ENCODE data around the gene KRTAP10-2.

- TF ChIP-seq, protein P1, sequence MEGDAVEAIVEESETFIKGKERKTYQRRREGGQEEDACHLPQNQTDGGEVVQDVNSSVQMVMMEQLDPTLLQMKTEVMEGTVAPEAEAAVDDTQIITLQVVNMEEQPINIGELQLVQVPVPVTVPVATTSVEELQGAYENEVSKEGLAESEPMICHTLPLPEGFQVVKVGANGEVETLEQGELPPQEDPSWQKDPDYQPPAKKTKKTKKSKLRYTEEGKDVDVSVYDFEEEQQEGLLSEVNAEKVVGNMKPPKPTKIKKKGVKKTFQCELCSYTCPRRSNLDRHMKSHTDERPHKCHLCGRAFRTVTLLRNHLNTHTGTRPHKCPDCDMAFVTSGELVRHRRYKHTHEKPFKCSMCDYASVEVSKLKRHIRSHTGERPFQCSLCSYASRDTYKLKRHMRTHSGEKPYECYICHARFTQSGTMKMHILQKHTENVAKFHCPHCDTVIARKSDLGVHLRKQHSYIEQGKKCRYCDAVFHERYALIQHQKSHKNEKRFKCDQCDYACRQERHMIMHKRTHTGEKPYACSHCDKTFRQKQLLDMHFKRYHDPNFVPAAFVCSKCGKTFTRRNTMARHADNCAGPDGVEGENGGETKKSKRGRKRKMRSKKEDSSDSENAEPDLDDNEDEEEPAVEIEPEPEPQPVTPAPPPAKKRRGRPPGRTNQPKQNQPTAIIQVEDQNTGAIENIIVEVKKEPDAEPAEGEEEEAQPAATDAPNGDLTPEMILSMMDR (IDR thresholded peaks at IDR 0.05; ENCODE audit: borderline replicate concordance, extremely low read depth, low read length, poor library complexity, severe bottlenecking) = no peak
- no peak for TF ChIP-seq EZH2 (IDR thresholded peaks at IDR 0.05; ENCODE audit: borderline replicate concordance, low read depth, low read length, severe bottlenecking)
Measured at GRCh38 chr21:44530221-44530902, 20.9 kb downstream of the KRTAP10-2 start.
